WI38 (cell line): ENCODE measurements around the gene GHDC.
"Not testable (repeated sequence)": the region's sequence is repeated elsewhere in the genome, so short reads cannot be mapped to it uniquely, and the experiment has no call there.

Source experiments
- H3K4me3 ChIP-seq: 2 replicates; pipeline ENCODE4 v1.5.1; 2011; ENCODE audit warnings: low read depth, mild to moderate bottlenecking, control low read depth, low read length
- CTCF ChIP-seq: IDR thresholded peaks from 2 replicates; pipeline ENCODE4 v1.5.1; 2012; ENCODE audit warnings: low read depth, mild to moderate bottlenecking, control low read depth, low read length

Gene GHDC

GRCh38 chr17:42233156-42233555, 38.9 kb upstream of the GHDC start:
- H3K4me3 ChIP-seq, result no peak overlapping the region
- no peak for TF ChIP-seq CTCF

- no peak overlapping the region for H3K4me3 ChIP-seq
- no peak for TF ChIP-seq CTCF
Measured at GRCh38 chr17:42230225-42230624, 35.9 kb upstream of the GHDC start.

- TF ChIP-seq CTCF, result no peak
- H3K4me3 ChIP-seq, result no peak overlapping the region
Measured at GRCh38 chr17:42227849-42228700, 33.8 kb upstream of the GHDC start.

GRCh38 chr17:42225646-42226045, 31.4 kb upstream of the GHDC start:
- H3K4me3 ChIP-seq, result no peak overlapping the region
- no peak for TF ChIP-seq CTCF

- TF ChIP-seq CTCF, result no peak
- no peak overlapping the region for H3K4me3 ChIP-seq
Measured at GRCh38 chr17:42224651-42225050, 30.4 kb upstream of the GHDC start.

- TF ChIP-seq CTCF, result peak; percentile 74
- H3K4me3 ChIP-seq, result no peak overlapping the region
Measured at GRCh38 chr17:42221886-42222745, 27.8 kb upstream of the GHDC start.

- H3K4me3 ChIP-seq, result not testable (repeated sequence)
Measured at GRCh38 chr17:42219280-42219679, 25.0 kb upstream of the GHDC start.
